Naive thymus-derived CD8-positive, alpha-beta T cell (primary cell): ENCODE measurements around the gene ZNF2. TPM values are rescaled to one million over a fixed set of nuclear protein-coding genes. Genes with fewer than 3 reads are reported as not detected.

ENCODE experiments used
- ATAC-seq, 2 donors: fragments of 150-1000 bp; cut with Tn5 transposase in 1 of 2; sonication (Bioruptor Pico), chemical (Tn5 transposase) in 1 of 2; 1 replicate in 1 of 2; 2 replicates in 1 of 2; pipeline ENCODE4 v1.10.0; 2021; ENCODE audit warnings: mild to moderate bottlenecking in 2 of 2, moderate library complexity in 2 of 2
- POLR2A ChIA-PET: fragments of 350-600 bp; sonication (Branson Sonifier 250); formaldehyde crosslinking; loops from one replicate; lab custom pipeline; 2021; ENCODE audit warnings: antibody characterized with exemption; lab: Charles Lee
- DNase-seq, 10 donors: peaks; one replicate each; pipeline versions ENCODE4 v3.0.0 to v3.0.0-alpha.2; 2020 to 2022
- H3K27ac Mint-ChIP-seq, 10 donors: one replicate each; pipeline ENCODE4 v1.8.0; 2020 to 2022; ENCODE audit warnings: mild to moderate bottlenecking in 10 of 10, mixed read lengths in 10 of 10, moderate library complexity in 4 of 10, inconsistent platforms in 1 of 10
- H3K27me3 Mint-ChIP-seq, 5 donors: one replicate each; pipeline ENCODE4 v1.8.0; 2021 to 2022; ENCODE audit warnings: mixed read lengths in 5 of 5
- H3K36me3 Mint-ChIP-seq, 3 donors: one replicate each; pipeline ENCODE4 v1.8.0; 2020 to 2022; ENCODE audit warnings: mixed read lengths in 3 of 3, mild to moderate bottlenecking in 2 of 3, inconsistent platforms in 1 of 3
- H3K4me1 Mint-ChIP-seq, 4 donors: one replicate each; pipeline ENCODE4 v1.8.0; 2021 to 2022; ENCODE audit warnings: mixed read lengths in 4 of 4
- H3K4me3 Mint-ChIP-seq, 10 donors: one replicate each; pipeline ENCODE4 v1.8.0; 2020 to 2022; ENCODE audit warnings: mild to moderate bottlenecking in 10 of 10, mixed read lengths in 10 of 10, moderate library complexity in 6 of 10, inconsistent platforms in 1 of 10
- H3K9me3 Mint-ChIP-seq, 9 donors: one replicate each; pipeline ENCODE4 v1.8.0; 2020 to 2022; ENCODE audit warnings: mixed read lengths in 9 of 9, mild to moderate bottlenecking in 3 of 9, inconsistent platforms in 1 of 9, moderate library complexity in 1 of 9
- polyA plus RNA-seq, 3 donors: library from polyadenylated mRNA; unstranded; fragments of 300-500 nt; fragmentation: Illumina TruSeq; gene quantifications; one replicate each; pipeline ENCODE4 v1.2.3, GENCODE V29; 2021
- total RNA-seq, 8 experiments: library from RNA in 2 of 8; stranded (reverse) in 2 of 8; gene quantifications; one replicate each; pipeline ENCODE4 v1.2.3 and lab custom pipeline; 2021 to 2026

The ZNF2 gene
- total RNA-seq (1 to 10 TPM; 4.0 to 4.7 TPM), polyA plus RNA-seq (1 to 10 TPM; 2.5 to 4.2 (median 3.6) TPM), total RNA-seq (lab: John Stamatoyannopoulos, UW) (3.4 to 15.7 (median 6.3) reads per million in 6 experiments)

DNA sequence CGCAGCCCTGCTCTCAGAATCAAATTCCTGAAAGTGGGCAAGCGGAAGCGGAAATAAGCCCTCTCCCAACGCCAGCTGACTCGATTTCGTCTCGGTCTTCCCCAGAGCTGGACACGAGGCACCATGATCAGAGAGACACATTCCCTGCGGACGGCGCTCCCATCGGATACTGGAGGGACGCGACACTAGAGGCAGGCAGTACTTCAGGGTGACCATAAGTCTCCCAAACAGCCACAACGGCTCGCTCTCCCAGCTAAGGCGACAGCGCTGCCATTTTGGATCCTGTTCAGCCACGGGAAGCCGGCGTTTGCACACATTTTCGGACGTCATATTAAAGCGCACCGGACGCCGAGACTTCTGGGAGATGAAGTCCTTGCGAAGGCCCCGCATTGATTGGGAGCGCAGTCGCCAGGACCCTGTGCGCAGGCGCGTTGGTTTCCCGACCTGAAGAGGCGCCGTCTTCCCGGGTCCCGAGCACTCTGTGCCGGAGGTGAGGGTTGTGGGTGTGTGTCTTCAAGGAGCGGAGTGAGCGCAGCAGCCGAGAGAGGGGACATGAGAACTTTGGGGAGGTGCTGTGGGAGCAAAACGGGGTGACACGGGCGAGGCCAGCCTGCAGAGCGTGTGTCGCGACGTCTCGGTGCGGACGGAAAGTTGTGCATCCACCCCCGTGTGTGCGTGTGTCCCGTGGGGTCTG, at the start of gene ZNF2:
Gene ZNF2, plus strand, starts transcription at position 439 of the 694 bp plus-strand sequence. CDS start 10,418 bp downstream, outside the sequence.
- Mint-ChIP-seq H3K9me3 (peaks cover 0 to 11% (median 0%) of the 10 kb centered on the region in 9 donors), H3K27ac (peak within 1 kb of the TSS; percentile 97 to 99 (median 98)), H3K36me3 (peaks cover 0 to 13% (median 0%) of the 10 kb centered on the region in 3 donors), H3K4me3 (peak within 1 kb of the TSS; percentile 97 to 100 (median 100)), H3K27me3 (no peaks in the 10 kb centered on the region), H3K4me1 (peaks cover 13 to 52% (median 39%) of the 10 kb centered on the region in 4 donors)
- POLR2A ChIA-PET = interaction anchor here (1.0 to 3.0 kb wide), 6 partner anchors 42 to 143 kb away, joined by 3 to 26 read pairs (median 4); partner anchors contain the start of genes MRPS5 and ZNF892
- DNase-seq (peak; percentile 95 to 99 (median 96)), ATAC-seq (peak; percentile 93 to 95)

DNA sequence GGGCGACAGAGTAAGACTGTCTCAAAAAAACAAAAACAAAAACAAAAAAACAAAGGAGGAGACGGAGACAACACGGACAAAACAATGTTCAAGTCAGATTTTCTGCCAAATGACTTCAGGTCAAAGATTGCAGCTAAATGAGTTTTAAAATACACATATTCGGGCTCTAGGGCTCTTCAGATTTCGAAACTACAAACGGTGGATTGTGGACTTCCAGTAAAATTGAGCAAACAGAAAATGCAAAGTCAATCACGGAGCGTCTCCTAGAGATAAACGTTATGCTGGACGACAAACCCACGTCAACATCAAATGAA, 44.6 kb upstream of the ZNF2 start:
- POLR2A ChIA-PET = interaction anchor here (0.9 to 10.5 kb wide), 15 partner anchors 11 to 97 kb away, joined by 3 to 106 read pairs (median 6); partner anchors contain the start of genes MAL, ZNF2 and ZNF514
- DNase-seq (no peak), ATAC-seq (no peak)
- Mint-ChIP-seq H3K9me3 (peaks cover 0 to 1% (median 0%) of the 10 kb centered on the region in 9 donors), H3K27me3 (no peaks in the 10 kb centered on the region), H3K36me3 (peaks cover 0 to 23% (median 0%) of the 10 kb centered on the region in 3 donors), H3K4me1 (peaks cover 16 to 54% (median 48%) of the 10 kb centered on the region in 4 donors), H3K4me3 (peak overlapping the region; percentile 89 to 98 (median 96)), H3K27ac (peak overlapping the region; percentile 92 to 97 (median 95))

- Mint-ChIP-seq H3K36me3 (peaks cover 0 to 22% (median 0%) of the 10 kb centered on the region in 3 donors), H3K27ac (peak within 1 kb of the TSS; percentile 92 to 97 (median 95)), H3K4me3 (peak within 1 kb of the TSS; percentile 89 to 98 (median 96)), H3K9me3 (peaks cover 0 to 1% (median 0%) of the 10 kb centered on the region in 9 donors), H3K4me1 (peaks cover 16 to 53% (median 48%) of the 10 kb centered on the region in 4 donors), H3K27me3 (peaks cover 0 to 2% (median 0%) of the 10 kb centered on the region in 5 donors)
- peak; percentile 65 to 87 (median 79) for DNase-seq
- ATAC-seq = peak; percentile 91
- POLR2A ChIA-PET = interaction anchor here (0.9 to 10.5 kb wide), 16 partner anchors 11 to 98 kb away, joined by 3 to 106 read pairs (median 6); partner anchors contain the start of genes MAL, ZNF2 and ZNF514
Observed at GRCh38 chr2:95121407-95122196, 44.0 kb upstream of the ZNF2 start, which contains the start of gene MRPS5. TSS of gene MRPS5 (minus strand) at chr2:95121808. CDS start at chr2:95121791, 17 bp downstream.

- Mint-ChIP-seq H3K4me1 (peaks cover 16 to 51% (median 47%) of the 10 kb centered on the region in 4 donors), H3K9me3 (peaks cover 0 to 1% (median 0%) of the 10 kb centered on the region in 9 donors), H3K27ac (peak overlapping the region; percentile 91 to 96 (median 92)), H3K4me3 (peak overlapping the region; percentile 89 to 98 (median 96)), H3K36me3 (peaks cover 0 to 16% (median 0%) of the 10 kb centered on the region in 3 donors), H3K27me3 (peaks cover 0 to 2% (median 0%) of the 10 kb centered on the region in 5 donors)
- DNase-seq = no peak
- ATAC-seq = peak in 1 of 2 donors; percentile 3
- POLR2A ChIA-PET = interaction anchor here (0.6 to 10.5 kb wide), 17 partner anchors 10 to 98 kb away, joined by 3 to 106 read pairs (median 5); partner anchors contain the start of genes MAL, ZNF2 and ZNF514
Observed at GRCh38 chr2:95122197-95122551, 43.4 kb upstream of the ZNF2 start.

GRCh38 chr2:95138702-95139101, 26.9 kb upstream of the ZNF2 start:
- Mint-ChIP-seq H3K27me3 (no peaks in the 10 kb centered on the region), H3K4me3 (no peak overlapping the region), H3K27ac (no peak overlapping the region), H3K4me1 (no peaks in the 10 kb centered on the region), H3K9me3 (peaks cover 11 to 90% (median 56%) of the 10 kb centered on the region in 9 donors), H3K36me3 (peaks cover 7 to 78% (median 59%) of the 10 kb centered on the region in 3 donors)
- DNase-seq (no peak), ATAC-seq (no peak)
- POLR2A ChIA-PET = no interaction called here

- no peak overlapping the region for H3K4me3 Mint-ChIP-seq
- H3K4me1 Mint-ChIP-seq = peaks cover 0 to 3% (median 1%) of the 10 kb centered on the region in 4 donors
- no peak for ATAC-seq
- no peaks in the 10 kb centered on the region for H3K27me3 Mint-ChIP-seq
- H3K27ac Mint-ChIP-seq = no peak overlapping the region
- DNase-seq = no peak
- POLR2A ChIA-PET = no interaction called here
- peaks cover 21 to 80% (median 62%) of the 10 kb centered on the region in 3 donors for H3K36me3 Mint-ChIP-seq
- peaks cover 25 to 96% (median 55%) of the 10 kb centered on the region in 9 donors for H3K9me3 Mint-ChIP-seq
Observed at GRCh38 chr2:95143838-95144237, 21.8 kb upstream of the ZNF2 start.

- POLR2A ChIA-PET = no interaction called here
- DNase-seq (no peak), ATAC-seq (no peak)
- Mint-ChIP-seq H3K27me3 (no peaks in the 10 kb centered on the region), H3K4me1 (peaks cover 0 to 3% (median 1%) of the 10 kb centered on the region in 4 donors), H3K36me3 (peaks cover 69 to 94% (median 78%) of the 10 kb centered on the region in 3 donors), H3K27ac (no peak overlapping the region), H3K4me3 (no peak overlapping the region), H3K9me3 (peaks cover 22 to 99% (median 64%) of the 10 kb centered on the region in 9 donors)
Observed at GRCh38 chr2:95149397-95149984, 16.1 kb upstream of the ZNF2 start.

DNA sequence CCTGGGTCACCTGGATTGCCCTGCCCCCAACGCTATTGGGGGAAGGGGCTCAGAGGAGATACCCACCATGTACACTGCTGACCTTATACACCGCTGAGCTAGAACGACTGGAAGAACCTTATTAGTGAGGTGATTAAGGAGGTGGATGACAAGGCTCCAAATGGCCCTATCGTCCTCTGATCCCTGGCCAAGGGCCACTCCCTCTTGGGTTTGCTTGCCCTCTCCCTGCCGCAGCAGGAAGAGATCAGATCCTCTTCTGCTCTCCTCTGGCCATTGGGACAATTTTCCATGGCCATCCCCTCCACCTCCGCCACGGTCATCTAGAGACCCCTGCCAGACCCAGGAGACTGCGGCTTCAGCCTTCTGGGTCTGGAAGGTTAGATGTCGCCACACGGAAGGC, 7.2 kb upstream of the ZNF2 start:
- H3K4me3 Mint-ChIP-seq = peak overlapping the region; percentile 69 to 89 (median 80)

GRCh38 chr2:95158891-95159619, 6.6 kb upstream of the ZNF2 start:
- POLR2A ChIA-PET = interaction anchor here (0.6 to 3.3 kb wide), 9 partner anchors 33 to 137 kb away, joined by 3 to 42 read pairs (median 6); partner anchors contain the start of genes MAL and MRPS5
- H3K36me3 Mint-ChIP-seq = peaks cover 25 to 39% (median 28%) of the 10 kb centered on the region in 3 donors

More for the DNA sequence above, 7.2 kb upstream of the ZNF2 start:
- H3K27ac Mint-ChIP-seq = peak overlapping the region in 9 of 10 donors; percentile 44 to 87 (median 80)
- DNase-seq (no peak), ATAC-seq (no peak)
- no peaks in the 10 kb centered on the region for H3K27me3 Mint-ChIP-seq
- peaks cover 3 to 23% (median 18%) of the 10 kb centered on the region in 4 donors for H3K4me1 Mint-ChIP-seq
- POLR2A ChIA-PET = interaction anchor here (1.3 to 3.3 kb wide), 5 partner anchors 36 to 136 kb away, joined by 4 to 42 read pairs (median 15); partner anchors contain the start of genes MAL and MRPS5
- H3K36me3 Mint-ChIP-seq = peaks cover 28 to 45% (median 34%) of the 10 kb centered on the region in 3 donors
- peaks cover 0 to 36% (median 17%) of the 10 kb centered on the region in 9 donors for H3K9me3 Mint-ChIP-seq

GRCh38 chr2:95159690-95160449, 5.7 kb upstream of the ZNF2 start, which contains the start of gene ZNF514:
TSS of gene ZNF514 (minus strand) at chr2:95159848. CDS start at chr2:95153253, 6,595 bp downstream.
- DNase-seq (peak; percentile 69 to 81 (median 76)), ATAC-seq (peak; percentile 84 to 88)
- Mint-ChIP-seq H3K4me1 (peaks cover 3 to 32% (median 29%) of the 10 kb centered on the region in 4 donors), H3K27ac (peak within 1 kb of the TSS; percentile 84 to 94 (median 92)), H3K36me3 (peaks cover 17 to 31% (median 20%) of the 10 kb centered on the region in 3 donors), H3K27me3 (no peaks in the 10 kb centered on the region), H3K9me3 (peaks cover 0 to 21% (median 9%) of the 10 kb centered on the region in 9 donors), H3K4me3 (peak within 1 kb of the TSS; percentile 86 to 95 (median 90))
- POLR2A ChIA-PET = interaction anchor here (0.8 to 3.3 kb wide), 8 partner anchors 37 to 137 kb away, joined by 3 to 42 read pairs (median 10); partner anchors contain the start of genes MAL and MRPS5

More at GRCh38 chr2:95158891-95159619, 6.6 kb upstream of the ZNF2 start:
- Mint-ChIP-seq H3K27ac (peak overlapping the region in 8 of 10 donors; percentile 59 to 90 (median 72)), H3K4me3 (peak overlapping the region; percentile 78 to 89 (median 82)), H3K9me3 (peaks cover 0 to 30% (median 14%) of the 10 kb centered on the region in 9 donors), H3K4me1 (peaks cover 3 to 25% (median 21%) of the 10 kb centered on the region in 4 donors), H3K27me3 (no peaks in the 10 kb centered on the region)
- peak in 4 of 10 donors; percentile 7 to 44 (median 40) for DNase-seq
- ATAC-seq = peak; percentile 62 to 71
